CD4-positive, alpha-beta T cell (primary cell): Measurements from ENCODE around the gene OPRL1. TPM values are rescaled to one million over a fixed set of nuclear protein-coding genes. Genes with fewer than 3 reads are reported as not detected.

Source experiments
- ATAC-seq: fragments of 200-7000 bp; cut with Tn5 transposase; one replicate; pipeline ENCODE4 v1.10.0; 2022; ENCODE audit warnings: mild to moderate bottlenecking; ENCODE audit not compliant: poor library complexity
- CTCF ChIA-PET: fragments of 350-600 bp; sonication (Branson Sonifier 250); formaldehyde crosslinking; loops from one replicate; lab custom pipeline; 2021; ENCODE audit warnings: antibody characterized with exemption, inconsistent platforms; lab: Charles Lee
- POLR2A ChIA-PET: fragments of 350-600 bp; sonication (Branson Sonifier 250); formaldehyde crosslinking; loops from one replicate; lab custom pipeline; 2021; ENCODE audit warnings: antibody characterized with exemption, inconsistent platforms; lab: Charles Lee
- DNase-seq, 14 experiments: peaks; one replicate each; pipeline ENCODE4 v3.0.0-alpha.2; 2013 to 2020; ENCODE audit warnings: mixed read lengths in 2 of 14
- H3K27ac ChIP-seq, 2 donors: one replicate each; pipeline versions ENCODE4 v1.5.1 to v1.7.0; 2013; ENCODE audit warnings: low read length in 2 of 2, low read depth in 1 of 2, mild to moderate bottlenecking in 1 of 2
- H3K27me3 ChIP-seq, 2 experiments: 1 replicate in 1 of 2; 2 replicates in 1 of 2; pipeline versions ENCODE4 v1.6.1 to v1.7.0; 2013; ENCODE audit warnings: low read length in 2 of 2, control low read depth in 1 of 2, mild to moderate bottlenecking in 1 of 2, moderate library complexity in 1 of 2; ENCODE audit not compliant: insufficient read depth in 2 of 2, control insufficient read depth in 1 of 2
- H3K36me3 ChIP-seq: one replicate; pipeline ENCODE4 v1.6.1; 2013; ENCODE audit warnings: low read length, control low read depth; ENCODE audit not compliant: insufficient read depth
- H3K4me1 ChIP-seq: one replicate; pipeline ENCODE4 v1.6.1; 2013; ENCODE audit warnings: low read length, control low read depth; ENCODE audit not compliant: insufficient read depth
- H3K4me3 ChIP-seq: one replicate; pipeline ENCODE4 v1.5.1; 2013; ENCODE audit warnings: mild to moderate bottlenecking, low read length, moderate library complexity
- H3K9me3 ChIP-seq, 2 experiments: 1 replicate in 1 of 2; 2 replicates in 1 of 2; pipeline versions ENCODE4 v1.6.1 to v1.7.0; 2013; ENCODE audit warnings: low read length in 2 of 2, mild to moderate bottlenecking in 2 of 2, control low read depth in 1 of 2, moderate library complexity in 1 of 2; ENCODE audit not compliant: control insufficient read depth in 1 of 2, insufficient read depth in 1 of 2
- H3K27ac Mint-ChIP-seq: one replicate; pipeline ENCODE4 v1.8.0; 2020; ENCODE audit warnings: mixed read lengths
- H3K27me3 Mint-ChIP-seq: one replicate; pipeline ENCODE4 v1.8.0; 2021; ENCODE audit warnings: mixed read lengths
- H3K36me3 Mint-ChIP-seq: one replicate; pipeline ENCODE4 v1.8.0; 2021; ENCODE audit warnings: low read depth, mixed read lengths
- H3K4me1 Mint-ChIP-seq: one replicate; pipeline ENCODE4 v1.8.0; 2021; ENCODE audit warnings: low read depth, mixed read lengths
- H3K4me3 Mint-ChIP-seq: one replicate; pipeline ENCODE4 v1.8.0; 2020; ENCODE audit warnings: mild to moderate bottlenecking, mixed read lengths
- H3K9me3 Mint-ChIP-seq: one replicate; pipeline ENCODE4 v1.8.0; 2020; ENCODE audit warnings: mixed read lengths
- intact Hi-C, 2 experiments: fragments of 100-400 bp; cut with DNase I in 1 of 2; cut with micrococcal nuclease in 1 of 2; formaldehyde crosslinking; loops; one replicate each; pipeline versions ENCODE4 v1.15.1 to v1.9.0; 2023 to 2025; cut with DNase I, micrococcal nuclease
- total RNA-seq, 174 experiments: library from RNA in 2 of 174; stranded (reverse) in 2 of 174; gene quantifications; one replicate each; pipeline ENCODE4 v1.2.3 and lab custom pipeline; 2021 to 2026
- TF ChIP-seq, protein P1 (sequence below): fragments of 200-600 bp; IDR thresholded peaks from one replicate; pipeline ENCODE4 v1.8.0; 2022; ENCODE audit warnings: antibody characterized with exemption, mild to moderate bottlenecking

OPRL1 gene
- total RNA-seq, 2 experiments from 2014 or later, result 1.0 to 1.2 TPM

DNA sequence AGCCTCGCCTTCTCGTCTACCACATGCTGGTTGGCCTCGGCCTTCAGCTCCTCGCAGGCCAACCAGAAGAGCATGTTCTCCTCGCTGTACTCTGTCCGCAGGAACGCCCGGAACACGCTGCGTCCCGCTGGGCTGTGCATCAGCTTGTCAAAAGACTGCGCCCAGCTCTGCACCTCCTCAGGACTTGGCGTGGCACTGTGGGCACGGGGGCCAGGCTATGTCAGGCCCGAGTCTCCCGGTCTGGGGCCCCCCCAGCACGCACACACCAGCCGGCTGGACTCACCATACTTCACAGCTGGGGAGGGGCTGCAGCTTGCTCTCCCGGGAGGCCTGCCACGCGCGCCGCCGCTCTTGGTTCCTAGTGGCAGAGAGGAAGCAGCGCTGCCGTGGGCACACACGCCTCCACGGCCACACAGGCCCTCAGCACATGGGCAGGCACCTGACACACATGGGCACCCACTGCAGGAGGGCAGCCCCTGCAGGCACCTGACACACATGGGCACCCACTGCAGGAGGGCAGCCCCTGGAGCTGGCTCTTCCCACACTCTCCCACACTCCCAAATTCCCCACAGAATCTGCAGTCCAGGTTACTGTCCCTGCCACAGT is 5.6 kb upstream of the OPRL1 start:
- Mint-ChIP-seq H3K27me3 (no peaks in the 10 kb centered on the region), H3K4me3 (no peak overlapping the region), H3K4me1 (peaks cover 13% of the 10 kb centered on the region), H3K36me3 (peaks cover 33% of the 10 kb centered on the region), H3K27ac (no peak overlapping the region), H3K9me3 (no peaks in the 10 kb centered on the region)
- Histone ChIP-seq H3K36me3 (peaks cover 50% of the 10 kb centered on the region), H3K4me3 (no peak overlapping the region), H3K4me1 (peaks cover 45% of the 10 kb centered on the region), H3K27ac (no peak overlapping the region), H3K27me3 (no peaks in the 10 kb centered on the region), H3K9me3 (no peaks in the 10 kb centered on the region)
- ChIA-PET POLR2A (no interaction called here), CTCF (no interaction called here)
- DNase-seq, result no peak
- TF ChIP-seq, protein P1, sequence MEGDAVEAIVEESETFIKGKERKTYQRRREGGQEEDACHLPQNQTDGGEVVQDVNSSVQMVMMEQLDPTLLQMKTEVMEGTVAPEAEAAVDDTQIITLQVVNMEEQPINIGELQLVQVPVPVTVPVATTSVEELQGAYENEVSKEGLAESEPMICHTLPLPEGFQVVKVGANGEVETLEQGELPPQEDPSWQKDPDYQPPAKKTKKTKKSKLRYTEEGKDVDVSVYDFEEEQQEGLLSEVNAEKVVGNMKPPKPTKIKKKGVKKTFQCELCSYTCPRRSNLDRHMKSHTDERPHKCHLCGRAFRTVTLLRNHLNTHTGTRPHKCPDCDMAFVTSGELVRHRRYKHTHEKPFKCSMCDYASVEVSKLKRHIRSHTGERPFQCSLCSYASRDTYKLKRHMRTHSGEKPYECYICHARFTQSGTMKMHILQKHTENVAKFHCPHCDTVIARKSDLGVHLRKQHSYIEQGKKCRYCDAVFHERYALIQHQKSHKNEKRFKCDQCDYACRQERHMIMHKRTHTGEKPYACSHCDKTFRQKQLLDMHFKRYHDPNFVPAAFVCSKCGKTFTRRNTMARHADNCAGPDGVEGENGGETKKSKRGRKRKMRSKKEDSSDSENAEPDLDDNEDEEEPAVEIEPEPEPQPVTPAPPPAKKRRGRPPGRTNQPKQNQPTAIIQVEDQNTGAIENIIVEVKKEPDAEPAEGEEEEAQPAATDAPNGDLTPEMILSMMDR, result no peak
- ATAC-seq, result no peak
- intact Hi-C loops, result no loop called here

DNA sequence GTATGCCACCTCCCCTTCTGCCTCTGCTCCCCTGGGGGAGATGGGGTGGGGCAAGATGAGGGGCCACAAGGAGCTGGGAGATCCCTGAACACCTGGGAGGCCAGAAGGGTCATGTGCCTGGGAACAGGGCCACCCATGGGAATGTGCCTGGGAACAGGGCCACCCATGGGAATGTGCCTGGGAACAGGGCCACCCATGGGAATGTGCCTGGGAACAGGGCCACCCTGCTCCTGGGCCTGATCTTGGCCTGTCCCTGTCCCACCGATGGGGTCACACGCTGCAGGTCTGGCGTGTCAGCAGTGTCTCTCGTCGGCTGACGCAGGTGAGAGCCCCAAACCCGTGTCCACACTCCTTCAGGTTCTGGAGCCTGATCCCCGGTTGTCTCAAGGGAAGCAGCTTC is 4.9 kb upstream of the OPRL1 start:
- H3K9me3 Mint-ChIP-seq, result no peaks in the 10 kb centered on the region
- peaks cover 13% of the 10 kb centered on the region for H3K4me1 Mint-ChIP-seq
- no peak overlapping the region for H3K4me3 Mint-ChIP-seq
- peaks cover 39% of the 10 kb centered on the region for H3K4me1 ChIP-seq
- H3K9me3 ChIP-seq, result no peaks in the 10 kb centered on the region
- TF ChIP-seq, protein P1, result no peak
- peaks cover 33% of the 10 kb centered on the region for H3K36me3 Mint-ChIP-seq
- H3K27me3 Mint-ChIP-seq, result no peaks in the 10 kb centered on the region
- no peak overlapping the region for H3K4me3 ChIP-seq
- H3K36me3 ChIP-seq, result peaks cover 50% of the 10 kb centered on the region
- no peak overlapping the region for H3K27ac ChIP-seq
- H3K27ac Mint-ChIP-seq, result peak overlapping the region; percentile 24
- no peaks in the 10 kb centered on the region for H3K27me3 ChIP-seq
- ChIA-PET POLR2A (interaction anchor here (3.2 kb wide), 1 partner anchor 9 kb away, joined by 13 read pairs; no protein-coding TSS in a partner anchor), CTCF (no interaction called here)
- ATAC-seq, result no peak
- intact Hi-C loops, result loop anchor here in 1 of 2 experiments (5.0 kb wide), 1 partner anchor 33 kb away; no protein-coding TSS in a partner anchor
- no peak for DNase-seq

DNA sequence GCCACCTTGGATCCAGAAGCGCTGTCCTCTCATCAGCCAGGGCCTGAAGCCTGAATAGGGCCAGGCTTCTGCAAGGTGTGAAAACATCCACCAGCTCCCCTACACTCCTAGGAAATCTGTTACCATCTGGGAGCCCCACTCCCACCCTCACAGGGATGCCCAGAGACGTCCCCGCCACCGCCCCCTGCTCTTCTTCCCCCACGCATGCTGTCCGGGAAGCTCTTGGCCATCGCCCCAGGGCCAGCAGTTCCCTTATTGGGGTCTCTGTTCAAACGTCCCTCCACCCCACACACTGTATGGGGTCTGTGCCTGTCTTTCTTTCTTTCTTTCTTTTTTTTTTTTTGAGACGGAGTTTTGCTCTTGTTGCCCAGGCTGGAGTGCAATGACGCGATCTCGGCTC is 4.3 kb upstream of the OPRL1 start:
- Mint-ChIP-seq H3K4me3 (peak overlapping the region; percentile 39), H3K27me3 (no peaks in the 10 kb centered on the region), H3K27ac (peak overlapping the region; percentile 24), H3K9me3 (no peaks in the 10 kb centered on the region), H3K36me3 (peaks cover 33% of the 10 kb centered on the region), H3K4me1 (peaks cover 18% of the 10 kb centered on the region)
- no peak overlapping the region for H3K27ac ChIP-seq
- ChIA-PET POLR2A (interaction anchor here (1.4 to 3.2 kb wide), 2 partner anchors 9 to 95 kb away, joined by 3 to 13 read pairs; partner anchors contain the start of gene PRPF6), CTCF (interaction anchor here (3.0 kb wide), 1 partner anchor 37 kb away, joined by 12 read pairs; no protein-coding TSS in a partner anchor)
- H3K9me3 ChIP-seq, result no peaks in the 10 kb centered on the region
- TF ChIP-seq, protein P1, result no peak
- peaks cover 39% of the 10 kb centered on the region for H3K4me1 ChIP-seq
- no peaks in the 10 kb centered on the region for H3K27me3 ChIP-seq
- no peak for DNase-seq
- H3K36me3 ChIP-seq, result peaks cover 50% of the 10 kb centered on the region
- intact Hi-C loops, result loop anchor here in 1 of 2 experiments (5.0 kb wide), 1 partner anchor 33 kb away; no protein-coding TSS in a partner anchor
- no peak for ATAC-seq
- no peak overlapping the region for H3K4me3 ChIP-seq
